ENCODE data around the gene EEF1AKMT1. TPM values are rescaled to one million over a fixed set of nuclear protein-coding genes. Genes with fewer than 3 reads are reported as not detected.

The EEF1AKMT1 gene
- total and polyA plus RNA-seq, 10 of the 15 experiments (the other 5 are each of a cell fraction or from before 2014, with no cell fraction given) = 7.9 to 44.5 (median 11.0) TPM

DNA sequence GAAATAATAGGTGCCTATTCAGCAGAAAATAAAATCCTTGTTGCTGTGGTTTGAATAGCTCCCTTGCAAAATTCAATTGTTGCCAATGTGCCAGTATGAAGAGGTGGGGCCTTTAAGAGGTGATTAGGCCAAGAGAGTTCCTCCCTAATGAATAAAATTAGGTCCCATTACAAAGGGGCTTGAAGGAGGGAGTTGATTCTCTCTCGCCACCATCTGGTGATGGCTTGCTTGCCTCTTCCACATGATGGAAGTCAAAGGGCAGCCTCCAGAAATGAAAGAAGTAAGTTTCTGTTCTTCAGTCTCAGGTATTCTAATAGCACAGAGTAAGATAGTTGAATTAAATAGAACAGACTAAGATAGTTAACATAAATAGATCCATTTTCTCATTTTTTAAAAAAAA is 3.0 kb upstream of the EEF1AKMT1 start:
- in situ Hi-C loops (cut with MboI) (no loop called here), intact Hi-C loops (cut with micrococcal nuclease; ENCODE audit: unreplicated experiment) (no loop called here)
- Histone ChIP-seq H3K27me3 (replicated peaks in 1 of 2; ENCODE audit: control insufficient read depth in 2 of 2, insufficient read depth in 2 of 2, low read length in 1 of 2) (no peaks in the 10 kb centered on the region), H3K9me3 (replicated peaks; ENCODE audit: control insufficient read depth, insufficient read depth, low read length) (no peaks in the 10 kb centered on the region), H3K9ac (ENCODE audit: control insufficient read depth, insufficient read depth, low read length) (no peak overlapping the region), H3K4me3 (no peak overlapping the region), H4K20me1 (ENCODE audit: control insufficient read depth, insufficient read depth) (no peaks in the 10 kb centered on the region), H3K79me2 (ENCODE audit: control insufficient read depth, insufficient read depth, low read length) (peaks cover 16% of the 10 kb centered on the region), H3K36me3 (ENCODE audit: control insufficient read depth in 2 of 2, insufficient read depth in 2 of 2, low read length in 1 of 2) (peaks cover 0 to 4% of the 10 kb centered on the region in 2 experiments; a peak in 1 of 4 replicates), H3K4me1 (ENCODE audit: control insufficient read depth, insufficient read depth, low read length) (peaks cover 4% of the 10 kb centered on the region; the same call in 1 of the 2 replicates), H3K4me2 (ENCODE audit: control insufficient read depth, insufficient read depth) (no peak overlapping the region), H2AFZ (ENCODE audit: control insufficient read depth, low read depth, low read length) (no peak overlapping the region), H3K27ac (ENCODE audit: control insufficient read depth, insufficient read depth) (no peak overlapping the region)
- ChIA-PET SMC1A (ENCODE audit: uncharacterized antibody, unreplicated experiment) (interaction anchor here (0.6 kb wide), 1 partner anchor 286 kb away, joined by 3 read pairs; no protein-coding TSS in a partner anchor), RAD21 (ENCODE audit: unreplicated experiment) (no interaction called here), POLR2A (interaction anchor here (0.6 to 1.0 kb wide), 3 partner anchors 9 to 176 kb away, joined by 3 to 9 read pairs (median 5); no protein-coding TSS in a partner anchor), CTCF (interaction anchor here (0.7 kb wide), 1 partner anchor 668 kb away, joined by 3 read pairs; no protein-coding TSS in a partner anchor)
- BruUV-seq (replicated peaks) = no TSS peak
- 100% methylated on average over 1 of the region's 1 CpG for WGBS (ENCODE audit: insufficient coverage, insufficient replicate concordance, low lambda C conversion rate, missing lambda C conversion rate)
- DNase-seq (ENCODE audit: low read depth, low spot score) = no peak
- no peak for ATAC-seq
- no peak for FAIRE-seq
- TF ChIP-seq DPF2 (IDR thresholded peaks at IDR 0.05) (no peak), SMARCA5 (IDR thresholded peaks at IDR 0.05) (no peak), CREB1 (IDR thresholded peaks at IDR 0.05; ENCODE audit: low read depth) (no peak), WRNIP1 (IDR thresholded peaks at IDR 0.05; ENCODE audit: borderline replicate concordance, low read depth, low read length) (no peak), E2F4 (IDR thresholded peaks at IDR 0.05; ENCODE audit: low read depth, low read length) (no peak), FOXK2 (IDR thresholded peaks at IDR 0.05) (no peak), ZBTB11 (CRISPR knock-in tag; IDR thresholded peaks at IDR 0.05) (no peak), CEBPZ (IDR thresholded peaks at IDR 0.05; ENCODE audit: low read depth, low read length) (no peak), ZNF24 (IDR thresholded peaks at IDR 0.05) (no peak), EGR1 (IDR thresholded peaks at IDR 0.05; ENCODE audit: borderline replicate concordance in 1 of 2, low read depth in 2 of 2, low read length in 2 of 2) (no peak), LARP7 (IDR thresholded peaks at IDR 0.05) (no peak), TCF12 (IDR thresholded peaks at IDR 0.05; ENCODE audit: low read depth, low read length) (no peak), KLF5 (IDR thresholded peaks at IDR 0.05; ENCODE audit: partially characterized antibody) (no peak)
- TF ChIP-seq, protein P1, sequence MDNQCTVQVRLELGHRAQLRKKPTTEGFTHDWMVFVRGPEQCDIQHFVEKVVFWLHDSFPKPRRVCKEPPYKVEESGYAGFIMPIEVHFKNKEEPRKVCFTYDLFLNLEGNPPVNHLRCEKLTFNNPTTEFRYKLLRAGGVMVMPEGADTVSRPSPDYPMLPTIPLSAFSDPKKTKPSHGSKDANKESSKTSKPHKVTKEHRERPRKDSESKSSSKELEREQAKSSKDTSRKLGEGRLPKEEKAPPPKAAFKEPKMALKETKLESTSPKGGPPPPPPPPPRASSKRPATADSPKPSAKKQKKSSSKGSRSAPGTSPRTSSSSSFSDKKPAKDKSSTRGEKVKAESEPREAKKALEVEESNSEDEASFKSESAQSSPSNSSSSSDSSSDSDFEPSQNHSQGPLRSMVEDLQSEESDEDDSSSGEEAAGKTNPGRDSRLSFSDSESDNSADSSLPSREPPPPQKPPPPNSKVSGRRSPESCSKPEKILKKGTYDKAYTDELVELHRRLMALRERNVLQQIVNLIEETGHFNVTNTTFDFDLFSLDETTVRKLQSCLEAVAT (IDR thresholded peaks at IDR 0.05) = no peak
- TF ChIP-seq, protein P2, sequence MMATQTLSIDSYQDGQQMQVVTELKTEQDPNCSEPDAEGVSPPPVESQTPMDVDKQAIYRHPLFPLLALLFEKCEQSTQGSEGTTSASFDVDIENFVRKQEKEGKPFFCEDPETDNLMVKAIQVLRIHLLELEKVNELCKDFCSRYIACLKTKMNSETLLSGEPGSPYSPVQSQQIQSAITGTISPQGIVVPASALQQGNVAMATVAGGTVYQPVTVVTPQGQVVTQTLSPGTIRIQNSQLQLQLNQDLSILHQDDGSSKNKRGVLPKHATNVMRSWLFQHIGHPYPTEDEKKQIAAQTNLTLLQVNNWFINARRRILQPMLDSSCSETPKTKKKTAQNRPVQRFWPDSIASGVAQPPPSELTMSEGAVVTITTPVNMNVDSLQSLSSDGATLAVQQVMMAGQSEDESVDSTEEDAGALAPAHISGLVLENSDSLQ (IDR thresholded peaks at IDR 0.05) = no peak

Measured in GM12878 (cell line).